ENCODE measurements around the gene MICAL3. TPM values are rescaled to one million over a fixed set of nuclear protein-coding genes. Genes with fewer than 3 reads are reported as not detected.
A peak's percentile ranks its signal among the peaks of the same experiment; 100 is the strongest.

Gene MICAL3
- total and polyA plus RNA-seq, 2 of the 8 experiments (the other 6 are each of a cell fraction or from before 2014, with no cell fraction given), result 8.3 to 41.8 TPM

DNA sequence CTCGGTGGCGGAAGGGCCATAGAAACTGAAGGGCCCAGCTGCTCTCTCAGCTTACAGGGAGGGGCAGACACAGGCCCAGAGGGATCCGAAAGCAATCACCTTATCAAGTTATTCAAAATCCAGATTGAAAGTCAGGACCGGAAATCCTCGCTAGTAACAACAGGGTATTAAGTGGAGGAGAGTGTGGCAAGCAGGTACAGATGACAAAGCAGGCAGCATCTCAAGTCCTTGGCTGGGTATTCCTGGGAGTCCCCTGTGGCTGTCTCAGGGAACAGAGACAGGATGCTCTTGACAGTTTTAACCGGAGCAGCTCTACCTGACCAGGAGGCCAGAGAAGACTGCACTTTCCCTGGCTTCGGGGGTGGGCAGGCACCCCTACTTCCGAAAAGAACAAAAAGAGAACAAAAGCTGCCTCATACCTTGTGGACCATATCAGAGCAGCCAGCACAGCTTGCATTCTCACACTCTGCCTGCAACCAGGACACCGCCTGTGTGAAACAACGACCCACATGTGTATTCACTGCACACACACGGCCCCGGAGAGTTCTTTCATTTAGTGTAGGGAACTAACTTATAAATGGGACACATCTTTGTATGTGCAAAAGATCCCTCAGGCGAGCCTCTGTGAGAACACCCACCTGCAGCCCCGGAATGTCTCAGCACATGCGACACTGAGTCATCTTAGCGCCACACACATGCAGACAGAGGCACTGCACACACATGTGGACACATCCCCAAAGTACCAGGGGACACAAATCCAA lies 78.3 kb downstream of the MICAL3 start:
- DNase-seq (ENCODE audit: low read depth in 1 of 2, low spot score in 2 of 2), result no peak
- Histone ChIP-seq H3K36me3 (ENCODE audit: control insufficient read depth in 2 of 4, insufficient read depth in 4 of 4, low read length in 3 of 4) (no peaks in the 10 kb centered on the region), H3K4ac (replicated peaks; ENCODE audit: insufficient read length, low read depth, low read length) (no peak overlapping the region), H4K5ac (ENCODE audit: insufficient read length, low read depth, low read length) (no peak overlapping the region), H3K23me2 (ENCODE audit: low read depth, low read length) (no peaks in the 10 kb centered on the region), H3K9me3 (ENCODE audit: insufficient read depth in 2 of 2, low read depth in 1 of 2, low read length in 1 of 2) (no peaks in the 10 kb centered on the region), H3K14ac (ENCODE audit: insufficient read length) (no peak overlapping the region), H3K79me2 (ENCODE audit: control insufficient read depth in 1 of 2, insufficient read depth in 2 of 2, low read length in 2 of 2) (peaks cover 3 to 76% of the 10 kb centered on the region in 2 experiments; a peak in 3 of 4 replicates), H4K8ac (ENCODE audit: extremely low read depth, insufficient read depth, low read length) (no peak overlapping the region), H3K9ac (replicated peaks in 1 of 4; ENCODE audit: extremely low read depth in 1 of 4, low read depth in 3 of 4, low read length in 3 of 4) (no peak overlapping the region), H3K27ac (ENCODE audit: low read depth, low read length) (no peak overlapping the region), H2BK5ac (ENCODE audit: low read depth, low read length) (0 out of 2 replicates have a peak overlapping the region, but pooled peaks have one; percentile 19), H2AK5ac (ENCODE audit: low read depth, low read length) (no peak overlapping the region), H3K56ac (replicated peaks; ENCODE audit: insufficient read length, low read depth, low read length) (no peak overlapping the region), H3K27me3 (replicated peaks in 1 of 4; ENCODE audit: control insufficient read depth in 3 of 4, extremely low read depth in 1 of 4, insufficient read depth in 3 of 4, low read length in 3 of 4) (no peaks in the 10 kb centered on the region), H2BK120ac (replicated peaks; ENCODE audit: low read depth, low read length) (no peak overlapping the region), H3K18ac (ENCODE audit: extremely low read depth, low read length) (no peak overlapping the region), H3K4me3 (ENCODE audit: extremely low read depth in 1 of 4, insufficient read depth in 2 of 4, low read depth in 3 of 4, low read length in 4 of 4) (no peak overlapping the region), H4K91ac (replicated peaks; ENCODE audit: insufficient read length, low read length) (no peak overlapping the region), H4K20me1 (replicated peaks in 1 of 2; ENCODE audit: control insufficient read depth in 1 of 2, insufficient read depth in 2 of 2, low read length in 2 of 2) (peaks cover 7 to 23% of the 10 kb centered on the region in 2 experiments), H3K23ac (ENCODE audit: insufficient read length) (no peak overlapping the region), H2BK15ac (ENCODE audit: low read length) (0 out of 2 replicates have a peak overlapping the region, but pooled peaks have one; percentile 5), H2AFZ (ENCODE audit: low read length) (no peak overlapping the region), H2BK12ac (ENCODE audit: low read depth, low read length) (no peak overlapping the region), H3K79me1 (ENCODE audit: low read depth, low read length) (peaks cover 19% of the 10 kb centered on the region), H3K4me2 (ENCODE audit: insufficient read depth in 1 of 2, low read depth in 2 of 2, low read length in 2 of 2) (no peak overlapping the region), H3K4me1 (replicated peaks in 1 of 4; ENCODE audit: control insufficient read depth in 3 of 4, insufficient read depth in 4 of 4, low read length in 3 of 4) (peaks cover 6 to 27% (median 23%) of the 10 kb centered on the region in 4 experiments; a peak in 6 of 7 replicates), H2BK20ac (ENCODE audit: low read length) (no peak overlapping the region)
- TF ChIP-seq MAFK (IDR thresholded peaks at IDR 0.05; ENCODE audit: low read depth, low read length) (no peak), ZNF274 (IDR thresholded peaks at IDR 0.05; ENCODE audit: borderline replicate concordance, extremely low read depth, low read length) (no peak), CBX8 (IDR thresholded peaks at IDR 0.05; ENCODE audit: borderline replicate concordance, low read depth, low read length) (no peak), SIX5 (IDR thresholded peaks at IDR 0.05; ENCODE audit: low read depth, low read length) (no peak), KDM4A (IDR thresholded peaks at IDR 0.05; ENCODE audit: low read depth, low read length, severe bottlenecking) (no peak), CTCF (IDR thresholded peaks at IDR 0.05; ENCODE audit: control extremely low read depth in 1 of 3, insufficient read depth in 1 of 3, low read depth in 1 of 3, low read length in 3 of 3) (peak in 1 of 3 experiments; percentile 34; a peak in 1 of 4 replicates)
- no peak for FAIRE-seq
- CTCF ChIA-PET (ENCODE audit: partially characterized antibody), result no interaction called here
- POLR2A ChIA-PET (ENCODE audit: partially characterized antibody), result interaction anchor here (0.9 kb wide), 1 partner anchor 205 kb away, joined by 4 read pairs; no protein-coding TSS in a partner anchor
- 94% methylated on average over 16 of the region's 16 CpGs; no CpG with 5 or more reads in 1 of the 2 experiments for WGBS, 2 experiments (ENCODE audit: extremely low coverage in 1 of 2, insufficient coverage in 1 of 2, insufficient read length in 1 of 2, insufficient replicate concordance in 2 of 2, low coverage in 1 of 2, low lambda C conversion rate in 2 of 2, missing lambda C conversion rate in 1 of 2)
